Testis (tissue), 3 donors: ENCODE measurements around the gene LHX4. TPM values are rescaled to one million over a fixed set of nuclear protein-coding genes. Genes with fewer than 3 reads are reported as not detected.

Source experiments
- DNase-seq: peaks from one replicate; pipeline ENCODE4 v3.0.0-alpha.2; 2019
- H3K27ac ChIP-seq, 2 donors: fragments of 200-600 bp; sonication (generic); one replicate each; pipeline ENCODE4 v1.5.1; 2019
- H3K27me3 ChIP-seq: fragments of 200-600 bp; sonication (generic); one replicate; pipeline ENCODE4 v1.5.1; 2019
- H3K36me3 ChIP-seq: fragments of 200-600 bp; sonication (generic); one replicate; pipeline ENCODE4 v1.5.1; 2017; ENCODE audit warnings: low read depth; ENCODE audit errors: missing control alignments
- H3K4me1 ChIP-seq: fragments of 200-600 bp; sonication (generic); one replicate; pipeline ENCODE4 v1.5.1; 2019
- H3K4me3 ChIP-seq, 2 donors: fragments of 200-600 bp; sonication (generic); one replicate each; pipeline ENCODE4 v1.5.1; 2017 to 2019
- H3K9me3 ChIP-seq: fragments of 200-600 bp; sonication (generic); one replicate; pipeline ENCODE4 v1.5.1; 2017
- CTCF ChIP-seq, 3 experiments: fragments of 450-650 bp in 2 of 3; fragments of 200-600 bp in 1 of 3; sonication (generic) in 1 of 3; IDR thresholded peaks; one replicate each; pipeline ENCODE4 v1.5.1; 2016 to 2019; ENCODE audit warnings: antibody characterized with exemption in 3 of 3, mild to moderate bottlenecking in 2 of 3, moderate library complexity in 1 of 3
- POLR2A ChIP-seq: fragments of 450-650 bp; IDR thresholded peaks from one replicate; pipeline ENCODE4 v1.6.1; 2017; ENCODE audit warnings: antibody characterized with exemption, mild to moderate bottlenecking, moderate library complexity
- WGBS, 2 donors: methylation state at CpG; one replicate each; pipeline ENCODE4 v1.1.5; 2018; 5-methylcytosine and 5-hydroxymethylcytosine counted together
- intact Hi-C: fragments of 100-400 bp; cut with DNase I; formaldehyde crosslinking; loops from one replicate; pipeline ENCODE4 v1.15.1; 2023; ENCODE audit warnings: low total_unique reads
- polyA plus RNA-seq: library from polyadenylated mRNA; stranded (reverse); fragments of 350-450 nt; fragmentation: Illumina TruSeq; extraction: RNeasy Lipid Tissue Mini Kit (QIAGEN cat#74804); gene quantifications from one replicate; pipeline ENCODE4 v1.2.3, GENCODE V29; 2014; ENCODE audit warnings: low read depth, low replicate concordance; ENCODE audit not compliant: insufficient read depth
- total RNA-seq, 2 donors: library from RNA; depleted of rRNA; stranded (reverse); fragments of >200 nt; gene quantifications; one replicate each; pipeline ENCODE4 v1.2.3, GENCODE V29; 2016

The LHX4 gene
- total and polyA plus RNA-seq, 3 donors from 2014 or later, result 0.63 to 5.2 (median 1.3) TPM

GRCh38 chr1:180195916-180196315 lies 34.1 kb upstream of the LHX4 start:
- 83 to 95% methylated on average over 9 of the region's 9 CpGs for WGBS, 2 donors
- intact Hi-C loops, result no loop called here

DNA sequence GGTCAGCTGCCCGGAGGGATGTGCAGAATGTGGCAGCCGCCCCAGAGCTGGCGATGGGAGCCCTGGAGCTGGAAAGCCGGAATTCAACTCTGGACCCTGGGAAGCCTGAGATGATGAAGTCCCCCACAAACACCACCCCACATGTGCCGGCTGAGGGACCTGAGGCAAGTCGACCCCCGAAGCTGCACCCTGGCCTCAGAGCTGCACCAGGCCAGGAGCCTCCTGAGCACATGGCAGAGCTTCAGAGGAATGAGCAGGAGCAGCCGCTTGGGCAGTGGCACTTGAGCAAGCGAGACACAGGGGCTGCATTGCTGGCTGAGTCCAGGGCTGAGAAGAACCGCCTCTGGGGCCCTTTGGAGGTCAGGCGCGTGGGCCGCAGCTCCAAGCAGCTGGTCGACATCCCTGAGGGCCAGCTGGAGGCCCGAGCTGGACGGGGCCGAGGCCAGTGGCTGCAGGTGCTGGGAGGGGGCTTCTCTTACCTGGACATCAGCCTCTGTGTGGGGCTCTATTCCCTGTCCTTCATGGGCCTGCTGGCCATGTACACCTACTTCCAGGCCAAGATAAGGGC lies 33.5 kb upstream of the LHX4 start:
- Histone ChIP-seq H3K27ac (no peak overlapping the region), H3K9me3 (no peaks in the 10 kb centered on the region), H3K36me3 (no peaks in the 10 kb centered on the region), H3K4me3 (no peak overlapping the region), H3K27me3 (no peaks in the 10 kb centered on the region), H3K4me1 (no peaks in the 10 kb centered on the region)
- DNase-seq, result no peak
- intact Hi-C loops, result no loop called here
- WGBS, 2 donors, result 79% methylated on average over 15 of the region's 17 CpGs; no CpG with 5 or more reads in 1 of the 2 donors
- no peak for TF ChIP-seq CTCF (IDR thresholded peaks at IDR 0.05)
- TF ChIP-seq POLR2A, result no peak

More at GRCh38 chr1:180195916-180196315, 34.1 kb upstream of the LHX4 start:
- TF ChIP-seq CTCF (IDR thresholded peaks at IDR 0.05), result no peak
- no peak for TF ChIP-seq POLR2A
- Histone ChIP-seq H3K27me3 (no peaks in the 10 kb centered on the region), H3K36me3 (no peaks in the 10 kb centered on the region), H3K27ac (no peak overlapping the region), H3K4me1 (no peaks in the 10 kb centered on the region), H3K9me3 (no peaks in the 10 kb centered on the region), H3K4me3 (no peak overlapping the region)
- no peak for DNase-seq

- DNase-seq, result no peak
- Histone ChIP-seq H3K4me3 (no peak overlapping the region), H3K4me1 (no peaks in the 10 kb centered on the region), H3K27ac (no peak overlapping the region), H3K9me3 (no peaks in the 10 kb centered on the region), H3K27me3 (no peaks in the 10 kb centered on the region), H3K36me3 (no peaks in the 10 kb centered on the region)
- WGBS, 2 donors, result 79 to 82% methylated on average over 4 to 5 of the region's 5 CpGs
- intact Hi-C loops, result no loop called here
- TF ChIP-seq POLR2A (no peak), CTCF (IDR thresholded peaks at IDR 0.05) (no peak)
These were observed 32.8 kb upstream of the LHX4 start for GRCh38 chr1:180197231-180197630.

DNA sequence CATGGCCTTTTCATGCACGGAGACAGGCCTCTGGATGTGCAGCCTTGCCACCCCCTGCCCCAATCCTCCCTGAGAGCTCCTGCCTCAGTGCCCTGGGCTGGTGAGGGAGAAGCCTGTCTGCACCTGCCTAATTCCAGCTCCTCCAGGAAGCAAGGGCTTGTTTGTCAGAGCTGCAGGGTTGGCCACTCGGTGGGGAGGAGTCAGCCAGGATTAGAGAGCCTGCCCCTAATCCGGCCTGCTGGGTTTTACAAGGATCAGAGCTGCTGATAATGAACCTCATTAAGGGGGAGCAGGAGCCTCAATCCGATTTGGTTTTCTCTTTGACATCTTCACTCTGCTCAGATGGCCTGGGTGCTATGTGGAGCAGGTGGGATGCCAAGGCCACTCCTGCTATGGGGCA lies 31.9 kb upstream of the LHX4 start:
- H3K4me3 ChIP-seq, result no peak overlapping the region
- WGBS, 2 donors, result 73 to 80% methylated on average over 2 to 4 of the region's 4 CpGs
- H3K27me3 ChIP-seq, result no peaks in the 10 kb centered on the region
- intact Hi-C loops, result no loop called here
- TF ChIP-seq POLR2A (no peak), CTCF (IDR thresholded peaks at IDR 0.05) (no peak)
- H3K9me3 ChIP-seq, result no peaks in the 10 kb centered on the region
- no peaks in the 10 kb centered on the region for H3K4me1 ChIP-seq
- no peaks in the 10 kb centered on the region for H3K36me3 ChIP-seq
- no peak for DNase-seq
- H3K27ac ChIP-seq, result no peak overlapping the region

DNA sequence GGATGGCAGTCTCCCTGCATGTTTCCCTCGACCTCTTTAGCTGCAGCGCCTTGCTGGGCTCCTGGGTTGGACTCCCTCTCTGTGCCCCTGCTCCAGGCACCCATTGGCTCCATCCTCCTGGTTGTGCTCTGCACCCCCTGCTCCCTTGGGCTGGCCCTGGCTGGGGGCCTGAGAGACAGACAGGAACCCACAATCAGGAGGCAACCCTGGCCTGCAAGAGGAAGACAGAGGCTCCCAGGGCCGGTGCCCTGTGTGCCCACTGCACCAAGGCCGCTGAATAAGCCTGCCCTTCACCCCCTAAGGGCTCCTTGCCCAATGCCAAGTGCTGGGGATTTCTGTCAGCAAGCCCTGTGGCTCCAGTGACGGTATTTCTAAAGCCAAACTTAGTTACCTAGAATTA lies 31.5 kb upstream of the LHX4 start:
- no peaks in the 10 kb centered on the region for H3K4me1 ChIP-seq
- H3K9me3 ChIP-seq, result no peaks in the 10 kb centered on the region
- no peak overlapping the region for H3K4me3 ChIP-seq
- intact Hi-C loops, result no loop called here
- H3K27me3 ChIP-seq, result no peaks in the 10 kb centered on the region
- no peak for DNase-seq
- TF ChIP-seq CTCF (IDR thresholded peaks at IDR 0.05), result no peak
- no peak for TF ChIP-seq POLR2A
- H3K36me3 ChIP-seq, result no peaks in the 10 kb centered on the region
- 87 to 94% methylated on average over 2 to 5 of the region's 5 CpGs for WGBS, 2 donors
- H3K27ac ChIP-seq, result no peak overlapping the region
